Gastrocnemius medialis (tissue), 4 donors: ENCODE data around the gene SH3BP1. TPM values are rescaled to one million over a fixed set of nuclear protein-coding genes. Genes with fewer than 3 reads are reported as not detected.
"Not testable (repeated sequence)": the region's sequence is repeated elsewhere in the genome, so short reads cannot be mapped to it uniquely, and the experiment has no call there.

Experiments
- ATAC-seq, 2 donors: fragments of 150-250 bp; one replicate each; pipeline ENCODE4 v1.9.1; 2016
- DNase-seq, 2 donors: peaks; one replicate each; pipeline ENCODE4 v3.0.0-alpha.2; 2019
- H3K27ac ChIP-seq, 4 donors: fragments of 200-600 bp; sonication (generic); 1 replicate in 1 of 4; 2 replicates in 3 of 4; pipeline ENCODE4 v1.5.1; 2016 to 2018; ENCODE audit warnings: mild to moderate bottlenecking in 2 of 4, moderate library complexity in 1 of 4
- H3K27me3 ChIP-seq, 3 donors: fragments of 200-600 bp; sonication (generic) in 2 of 3; 1 replicate in 1 of 3; 2 replicates in 2 of 3; pipeline versions ENCODE4 v1.5.1 to v1.6.0; 2016 to 2019; ENCODE audit warnings: mild to moderate bottlenecking in 1 of 3, moderate library complexity in 1 of 3
- H3K36me3 ChIP-seq, 2 donors: fragments of 200-600 bp; sonication (generic) in 1 of 2; one replicate each; pipeline ENCODE4 v1.5.1; 2017 to 2018
- H3K4me1 ChIP-seq, 2 donors: fragments of 200-600 bp; sonication (generic) in 1 of 2; one replicate each; pipeline ENCODE4 v1.5.1; 2016 to 2017; ENCODE audit warnings: mild to moderate bottlenecking in 2 of 2
- H3K4me3 ChIP-seq, 4 donors: fragments of 200-600 bp; sonication (generic) in 3 of 4; 1 replicate in 1 of 4; 2 replicates in 3 of 4; pipeline ENCODE4 v1.5.1; 2016 to 2019; ENCODE audit warnings: mild to moderate bottlenecking in 2 of 4
- H3K9me3 ChIP-seq, 3 donors: fragments of 200-600 bp; sonication (generic) in 2 of 3; 1 replicate in 1 of 3; 2 replicates in 2 of 3; pipeline ENCODE4 v1.5.1; 2016 to 2019
- CTCF ChIP-seq, 5 experiments: fragments of 450-650 bp in 3 of 5; fragments of 200-600 bp in 2 of 5; sonication (generic) in 2 of 5; IDR thresholded peaks in 4 of 5; conservative IDR thresholded peaks in 1 of 5; 1 replicate in 4 of 5; 2 replicates in 1 of 5; pipeline ENCODE4 v1.5.1; 2016 to 2019; ENCODE audit warnings: antibody characterized with exemption in 5 of 5, mild to moderate bottlenecking in 3 of 5, moderate library complexity in 3 of 5
- POLR2A ChIP-seq, 2 donors: fragments of 450-650 bp; IDR thresholded peaks; one replicate each; pipeline ENCODE4 v1.6.1; 2017; ENCODE audit warnings: antibody characterized with exemption in 2 of 2, mild to moderate bottlenecking in 2 of 2, moderate library complexity in 2 of 2
- in situ Hi-C, 4 donors: fragments of 200-750 bp; cut with MboI; loops; one replicate each; pipeline versions ENCODE4 v1.15.0 to v1.8.0; 2017; ENCODE audit warnings: low sequenced_read_pairs in 4 of 4
- intact Hi-C: fragments of 100-400 bp; cut with DNase I; formaldehyde crosslinking; loops from one replicate; pipeline ENCODE4 v1.15.1; 2023; ENCODE audit warnings: low total_unique reads
- total RNA-seq, 4 donors: library from RNA; depleted of rRNA; stranded (reverse); fragments of >200 nt; gene quantifications; one replicate each; pipeline versions ENCODE4 v1.1.0 to v1.2.3, GENCODE V29; 2016

The SH3BP1 gene
- total RNA-seq, 4 donors from 2014 or later: 1.1 to 1.8 (median 1.6) TPM; not detected in 1

- no peak for ATAC-seq
- H3K36me3 ChIP-seq: peaks cover 0 to 66% of the 10 kb centered on the region in 2 donors
- H3K9me3 ChIP-seq: no peaks in the 10 kb centered on the region
- H3K4me1 ChIP-seq: peaks cover 13 to 14% of the 10 kb centered on the region in 2 donors
- no peak for TF ChIP-seq CTCF (IDR thresholded peaks at IDR 0.05 in 4 of 5, conservative IDR thresholded peaks at IDR 0.05 in 1 of 5)
- TF ChIP-seq POLR2A (IDR thresholded peaks at IDR 0.05): no peak
- intact Hi-C loops: no loop called here
- DNase-seq: no peak
- H3K4me3 ChIP-seq: no peak overlapping the region
- peak overlapping the region in 1 of 4 donors; percentile 43 for H3K27ac ChIP-seq
- in situ Hi-C loops: loop anchor here in 1 of 4 donors (10.0 kb wide), 1 partner anchor 66 kb away; no protein-coding TSS in a partner anchor
- H3K27me3 ChIP-seq: no peaks in the 10 kb centered on the region
These were observed 50.9 kb downstream of the SH3BP1 start for GRCh38 chr22:37690407-37690806.

- Histone ChIP-seq H3K36me3 (peaks cover 0 to 66% of the 10 kb centered on the region in 2 donors), H3K9me3 (no peaks in the 10 kb centered on the region), H3K27me3 (no peaks in the 10 kb centered on the region), H3K4me1 (peaks cover 9 to 19% of the 10 kb centered on the region in 2 donors), H3K4me3 (no peak overlapping the region), H3K27ac (peak overlapping the region in 1 of 4 donors; percentile 43)
- intact Hi-C loops: no loop called here
- in situ Hi-C loops: loop anchor here in 1 of 4 donors (10.0 kb wide), 1 partner anchor 66 kb away; no protein-coding TSS in a partner anchor
- DNase-seq: peak; percentile 34 to 74
- TF ChIP-seq CTCF (IDR thresholded peaks at IDR 0.05 in 4 of 5, conservative IDR thresholded peaks at IDR 0.05 in 1 of 5) (no peak), POLR2A (IDR thresholded peaks at IDR 0.05) (no peak)
- ATAC-seq: peak in 1 of 2 donors; percentile 43
These were observed 51.5 kb downstream of the SH3BP1 start for GRCh38 chr22:37690901-37691504.

- no peaks in the 10 kb centered on the region for H3K9me3 ChIP-seq
- intact Hi-C loops (no loop called here), in situ Hi-C loops (loop anchor here in 1 of 4 donors (10.0 kb wide), 1 partner anchor 68 kb away; no protein-coding TSS in a partner anchor)
- no peak for DNase-seq
- H3K36me3 ChIP-seq: peaks cover 0 to 63% of the 10 kb centered on the region in 2 donors
- no peak overlapping the region for H3K27ac ChIP-seq
- no peak for ATAC-seq
- H3K4me3 ChIP-seq: no peak overlapping the region
- peaks cover 8 to 14% of the 10 kb centered on the region in 2 donors for H3K4me1 ChIP-seq
- no peaks in the 10 kb centered on the region for H3K27me3 ChIP-seq
- TF ChIP-seq POLR2A (IDR thresholded peaks at IDR 0.05) (no peak), CTCF (IDR thresholded peaks at IDR 0.05 in 4 of 5, conservative IDR thresholded peaks at IDR 0.05 in 1 of 5) (no peak)
These were observed 53.3 kb downstream of the SH3BP1 start for GRCh38 chr22:37692627-37693285.

- H3K27ac ChIP-seq, H3K9me3 ChIP-seq, DNase-seq, ATAC-seq, H3K4me3 ChIP-seq, H3K27me3 ChIP-seq, intact Hi-C loops: not testable (repeated sequence)
- in situ Hi-C loops: loop anchor here in 1 of 4 donors (10.0 kb wide), 1 partner anchor 69 kb away; no protein-coding TSS in a partner anchor
- Histone ChIP-seq H3K4me1 (peaks cover 7 to 11% of the 10 kb centered on the region in 2 donors), H3K36me3 (peaks cover 0 to 49% of the 10 kb centered on the region in 2 donors)
These were observed 54.7 kb downstream of the SH3BP1 start for GRCh38 chr22:37694131-37694530.

GRCh38 chr22:37696260-37696656 lies 56.8 kb downstream of the SH3BP1 start:
- DNase-seq, H3K27me3 ChIP-seq, intact Hi-C loops, H3K9me3 ChIP-seq, H3K27ac ChIP-seq: not testable (repeated sequence)
- H3K36me3 ChIP-seq: peaks cover 0 to 33% of the 10 kb centered on the region in 2 donors
- in situ Hi-C loops: loop anchor here in 1 of 4 donors (10.0 kb wide), 1 partner anchor 71 kb away; no protein-coding TSS in a partner anchor
- peaks cover 7 to 11% of the 10 kb centered on the region in 2 donors for H3K4me1 ChIP-seq
- ATAC-seq: peak in 1 of 2 donors; percentile 25
- peak overlapping the region; percentile 21 to 43 (median 34) for H3K4me3 ChIP-seq
